H9 (cell line): ENCODE results near the gene BICRAL. TPM values are rescaled to one million over a fixed set of nuclear protein-coding genes. Genes with fewer than 3 reads are reported as not detected.
A peak's percentile ranks its signal among the peaks of the same experiment; 100 is the strongest.

Experiments used
- DNase-seq: peaks from one replicate; pipeline ENCODE4 v3.0.0-alpha.2; 2017
- H2AFZ ChIP-seq: one replicate; pipeline ENCODE4 v1.6.1; 2013; ENCODE audit warnings: mild to moderate bottlenecking, low read length, control low read depth, moderate library complexity
- H2AK5ac ChIP-seq: 2 replicates; pipeline ENCODE4 v1.6.1; 2013; ENCODE audit warnings: low read length, control low read depth, mixed read lengths; ENCODE audit not compliant: insufficient read length
- H2BK120ac ChIP-seq: one replicate; pipeline ENCODE4 v1.6.1; 2013; ENCODE audit warnings: low read depth, mild to moderate bottlenecking, low read length, control low read depth, inconsistent platforms; ENCODE audit not compliant: poor library complexity, severe bottlenecking
- H2BK12ac ChIP-seq: 2 replicates; pipeline ENCODE4 v1.6.1; 2013; ENCODE audit warnings: low read length, control low read depth, mixed read lengths, low read depth; ENCODE audit not compliant: insufficient read length
- H2BK15ac ChIP-seq: 2 replicates; pipeline ENCODE4 v1.6.1; 2013; ENCODE audit warnings: low read depth, low read length, control low read depth
- H2BK20ac ChIP-seq: one replicate; pipeline ENCODE4 v1.6.1; 2013; ENCODE audit warnings: low read depth, mild to moderate bottlenecking, low read length, control low read depth, inconsistent platforms; ENCODE audit not compliant: poor library complexity, severe bottlenecking
- H2BK5ac ChIP-seq: 2 replicates; pipeline ENCODE4 v1.6.1; 2013; ENCODE audit warnings: low read length, control low read depth, mixed read lengths; ENCODE audit not compliant: insufficient read length
- H3K14ac ChIP-seq: 2 replicates; pipeline ENCODE4 v1.6.1; 2013; ENCODE audit warnings: low read length, control low read depth; ENCODE audit not compliant: insufficient read depth
- H3K18ac ChIP-seq: 2 replicates; pipeline ENCODE4 v1.6.1; 2013; ENCODE audit warnings: low read depth, mild to moderate bottlenecking, mixed read lengths, low read length, control low read depth; ENCODE audit not compliant: insufficient read length
- H3K23ac ChIP-seq: 2 replicates; pipeline ENCODE4 v1.6.1; 2013; ENCODE audit warnings: low read length, control low read depth, mixed read lengths, low read depth; ENCODE audit not compliant: insufficient read length
- H3K23me2 ChIP-seq: 2 replicates; pipeline ENCODE4 v1.6.1; 2013; ENCODE audit warnings: low read depth, mild to moderate bottlenecking, mixed read lengths, low read length, control low read depth; ENCODE audit not compliant: insufficient read length, poor library complexity, severe bottlenecking
- H3K27ac ChIP-seq: 2 replicates; pipeline ENCODE4 v1.5.1; 2013; ENCODE audit warnings: low read length, control low read depth, mixed read lengths, low read depth; ENCODE audit not compliant: insufficient read length
- H3K27me3 ChIP-seq: 2 replicates; pipeline ENCODE4 v1.6.1; 2013; ENCODE audit warnings: low read length, control low read depth, inconsistent platforms; ENCODE audit not compliant: insufficient read depth
- H3K4ac ChIP-seq: 2 replicates; pipeline ENCODE4 v1.6.1; 2013; ENCODE audit warnings: low read depth, mild to moderate bottlenecking, control low read depth, inconsistent platforms, low read length, moderate library complexity
- H3K4me1 ChIP-seq: 2 replicates; pipeline ENCODE4 v1.6.1; 2013; ENCODE audit warnings: low read length, control low read depth, inconsistent platforms; ENCODE audit not compliant: insufficient read depth
- H3K4me2 ChIP-seq: 2 replicates; pipeline ENCODE4 v1.6.1; 2013; ENCODE audit warnings: low read length, control low read depth, mixed read lengths; ENCODE audit not compliant: insufficient read length, insufficient read depth
- H3K56ac ChIP-seq: 2 replicates; pipeline ENCODE4 v1.6.1; 2013; ENCODE audit warnings: low read depth, mild to moderate bottlenecking, mixed read lengths, low read length, control low read depth; ENCODE audit not compliant: insufficient read length
- H3K79me1 ChIP-seq: 2 replicates; pipeline ENCODE4 v1.6.1; 2013; ENCODE audit warnings: low read depth, mild to moderate bottlenecking, moderate library complexity, low read length, control low read depth, inconsistent platforms; ENCODE audit not compliant: insufficient read depth, poor library complexity, severe bottlenecking
- H3K79me2 ChIP-seq: 2 replicates; pipeline ENCODE4 v1.6.1; 2013; ENCODE audit warnings: low read length, control low read depth, inconsistent platforms; ENCODE audit not compliant: insufficient read depth
- H3K9ac ChIP-seq: 2 replicates; pipeline ENCODE4 v1.6.1; 2013; ENCODE audit warnings: low read length, control low read depth, mixed read lengths; ENCODE audit not compliant: insufficient read length; ENCODE audit errors: extremely low read depth
- H3K9me3 ChIP-seq: one replicate; pipeline ENCODE4 v1.6.1; 2013; ENCODE audit warnings: low read depth, low read length, inconsistent platforms; ENCODE audit not compliant: control insufficient read depth
- H3T11ph ChIP-seq: one replicate; pipeline ENCODE4 v1.6.1; 2013; ENCODE audit warnings: mild to moderate bottlenecking, low read length, control low read depth, inconsistent platforms
- H4K20me1 ChIP-seq: one replicate; pipeline ENCODE4 v1.6.1; 2013; ENCODE audit not compliant: control insufficient read depth, insufficient read length, insufficient read depth
- H4K5ac ChIP-seq: 2 replicates; pipeline ENCODE4 v1.6.1; 2013; ENCODE audit warnings: low read depth, mild to moderate bottlenecking, mixed read lengths, low read length, control low read depth; ENCODE audit not compliant: insufficient read length
- H4K8ac ChIP-seq: replicated peaks from 2 replicates; pipeline ENCODE4 v1.6.1; 2013; ENCODE audit warnings: low read length, control low read depth, mixed read lengths, low read depth; ENCODE audit not compliant: insufficient read length
- H4K91ac ChIP-seq: 2 replicates; pipeline ENCODE4 v1.6.1; 2013; ENCODE audit warnings: low read depth, mild to moderate bottlenecking, moderate library complexity, mixed read lengths, low read length, control low read depth; ENCODE audit not compliant: insufficient read length
- H3K27ac Mint-ChIP-seq, 3 experiments: 2 replicates in 2 of 3; 3 replicates in 1 of 3; pipeline ENCODE4 v1.8.0; 2020 to 2021; ENCODE audit warnings: mixed read lengths in 3 of 3, mild to moderate bottlenecking in 1 of 3, moderate library complexity in 1 of 3
- H3K27me3 Mint-ChIP-seq: 2 replicates; pipeline ENCODE4 v1.8.0; 2021; ENCODE audit warnings: low read depth, mild to moderate bottlenecking, moderate library complexity, mixed read lengths
- H3K36me3 Mint-ChIP-seq, 3 experiments: 2 replicates in 2 of 3; 3 replicates in 1 of 3; pipeline ENCODE4 v1.8.0; 2020 to 2021; ENCODE audit warnings: low read depth in 3 of 3, mixed read lengths in 3 of 3; ENCODE audit not compliant: insufficient read depth in 1 of 3
- H3K4me1 Mint-ChIP-seq, 2 experiments: 2 replicates each; pipeline ENCODE4 v1.8.0; 2020; ENCODE audit warnings: mixed read lengths in 2 of 2
- H3K4me3 Mint-ChIP-seq, 2 experiments: 2 replicates in 1 of 2; 3 replicates in 1 of 2; pipeline ENCODE4 v1.8.0; 2020 to 2021; ENCODE audit warnings: mild to moderate bottlenecking in 2 of 2, mixed read lengths in 2 of 2, moderate library complexity in 1 of 2
- H3K9me3 Mint-ChIP-seq, 2 experiments: 2 replicates in 1 of 2; 3 replicates in 1 of 2; pipeline ENCODE4 v1.8.0; 2020; ENCODE audit warnings: mild to moderate bottlenecking in 2 of 2, mixed read lengths in 2 of 2, moderate library complexity in 1 of 2
- WGBS: extraction: QIAGEN DNeasy Blood & Tissue Kit; methylation state at CpG from one replicate; pipeline ENCODE4 v1.1.7; 2013; ENCODE audit warnings: missing lambda C conversion rate, low lambda C conversion rate, mixed read lengths; ENCODE audit not compliant: insufficient read length; ENCODE audit errors: extremely low coverage; 5-methylcytosine and 5-hydroxymethylcytosine counted together
- total RNA-seq: library from RNA; stranded (reverse); gene quantifications from 2 replicates; pipeline ENCODE4 v1.2.1, GENCODE V29; 2021
- TF ChIP-seq, protein P1 (sequence below): fragments of 200-600 bp; sonication (generic); conservative IDR thresholded peaks from 3 replicates; pipeline ENCODE4 v1.8.0; 2021; ENCODE audit warnings: antibody characterized with exemption, mild to moderate bottlenecking

Gene BICRAL
- total RNA-seq, 1 experiment from 2014 or later, result 9.8 TPM

DNA sequence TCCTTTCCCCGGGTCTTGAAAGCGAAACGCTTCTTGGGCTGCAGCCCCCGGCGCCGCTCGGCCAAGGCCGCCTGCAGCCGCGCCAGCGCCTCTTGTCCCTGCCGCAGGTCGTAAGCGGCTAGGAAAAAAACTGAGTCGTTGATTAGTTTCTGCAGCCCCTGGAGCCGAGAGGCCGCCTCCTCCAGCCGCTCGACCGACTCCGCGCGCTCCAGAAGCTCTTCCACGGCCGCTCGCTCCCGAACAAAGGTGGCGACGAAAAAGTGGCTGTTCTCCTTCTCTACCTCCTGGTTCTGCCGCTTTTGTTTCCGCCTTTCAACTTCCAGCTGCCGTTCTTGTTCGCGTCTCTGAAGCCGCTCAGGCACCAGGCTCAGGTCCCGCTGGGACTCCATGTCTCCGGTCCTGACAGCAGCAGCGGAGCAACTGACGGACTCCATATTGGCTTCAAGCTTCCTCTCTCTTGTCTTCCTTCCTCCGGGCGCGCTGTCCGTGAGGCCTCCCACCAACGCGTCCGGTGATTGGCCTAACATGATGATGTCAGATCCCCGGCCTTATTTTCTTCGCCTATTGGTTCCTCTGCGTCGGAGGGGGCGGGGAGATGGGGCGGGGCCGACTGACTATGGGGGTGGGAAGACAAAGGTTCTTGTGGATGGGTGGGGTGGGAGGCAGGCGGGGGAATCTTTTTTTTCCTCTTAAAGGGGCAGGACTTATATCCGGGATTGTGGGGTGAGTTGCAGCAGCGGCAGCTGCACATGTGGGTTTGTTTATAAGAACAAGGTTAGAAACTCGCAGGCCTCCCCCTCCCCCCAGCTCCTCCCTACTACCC lies 36.0 kb upstream of the BICRAL start, which contains the start of gene TBCC:
Gene TBCC (minus strand): TSS at position 464 of the 823 bp plus-strand sequence. CDS start 30 bp downstream, at position 434.
- no peaks in the 10 kb centered on the region for H3K9me3 Mint-ChIP-seq
- H3K36me3 Mint-ChIP-seq, result peaks cover 2 to 4% (median 4%) of the 10 kb centered on the region in 3 experiments; a peak in 6 of 7 replicates
- peak within 1 kb of the TSS; percentile 96 to 100 (median 99) for H3K27ac Mint-ChIP-seq
- H3K4me1 ChIP-seq, result no peaks in the 10 kb centered on the region
- no peaks in the 10 kb centered on the region for H3K9me3 ChIP-seq
- H4K8ac ChIP-seq, result no peak within 1 kb of the TSS
- H2BK20ac ChIP-seq, result no peak within 1 kb of the TSS
- peak within 1 kb of the TSS; percentile 98 for H3K9ac ChIP-seq
- H3K14ac ChIP-seq, result peak within 1 kb of the TSS; percentile 94
- no peak within 1 kb of the TSS for H2BK5ac ChIP-seq
- peaks cover 12 to 20% of the 10 kb centered on the region in 2 experiments for H3K4me1 Mint-ChIP-seq
- no peak within 1 kb of the TSS for H2AK5ac ChIP-seq
- H3K23me2 ChIP-seq, result peaks cover 23% of the 10 kb centered on the region
- peak; percentile 98 for DNase-seq
- H2BK12ac ChIP-seq, result no peak within 1 kb of the TSS
- no peak within 1 kb of the TSS for H2AFZ ChIP-seq
- TF ChIP-seq, protein P1, sequence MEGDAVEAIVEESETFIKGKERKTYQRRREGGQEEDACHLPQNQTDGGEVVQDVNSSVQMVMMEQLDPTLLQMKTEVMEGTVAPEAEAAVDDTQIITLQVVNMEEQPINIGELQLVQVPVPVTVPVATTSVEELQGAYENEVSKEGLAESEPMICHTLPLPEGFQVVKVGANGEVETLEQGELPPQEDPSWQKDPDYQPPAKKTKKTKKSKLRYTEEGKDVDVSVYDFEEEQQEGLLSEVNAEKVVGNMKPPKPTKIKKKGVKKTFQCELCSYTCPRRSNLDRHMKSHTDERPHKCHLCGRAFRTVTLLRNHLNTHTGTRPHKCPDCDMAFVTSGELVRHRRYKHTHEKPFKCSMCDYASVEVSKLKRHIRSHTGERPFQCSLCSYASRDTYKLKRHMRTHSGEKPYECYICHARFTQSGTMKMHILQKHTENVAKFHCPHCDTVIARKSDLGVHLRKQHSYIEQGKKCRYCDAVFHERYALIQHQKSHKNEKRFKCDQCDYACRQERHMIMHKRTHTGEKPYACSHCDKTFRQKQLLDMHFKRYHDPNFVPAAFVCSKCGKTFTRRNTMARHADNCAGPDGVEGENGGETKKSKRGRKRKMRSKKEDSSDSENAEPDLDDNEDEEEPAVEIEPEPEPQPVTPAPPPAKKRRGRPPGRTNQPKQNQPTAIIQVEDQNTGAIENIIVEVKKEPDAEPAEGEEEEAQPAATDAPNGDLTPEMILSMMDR, result no peak
- H3K27ac ChIP-seq, result peak within 1 kb of the TSS; percentile 90
- H3K27me3 ChIP-seq, result no peaks in the 10 kb centered on the region
- no peak within 1 kb of the TSS for H3K56ac ChIP-seq
- peaks cover 8% of the 10 kb centered on the region for H3K79me1 ChIP-seq
- no peak within 1 kb of the TSS for H3K4ac ChIP-seq
- peaks cover 6% of the 10 kb centered on the region; the same call in 1 of the 2 replicates for H3K79me2 ChIP-seq
- H4K20me1 ChIP-seq, result no peaks in the 10 kb centered on the region
- no peak within 1 kb of the TSS for H4K91ac ChIP-seq
- H3K23ac ChIP-seq, result no peak within 1 kb of the TSS
- H3T11ph ChIP-seq, result no peak within 1 kb of the TSS
- peak within 1 kb of the TSS; percentile 97 for H3K18ac ChIP-seq
- H3K4me3 Mint-ChIP-seq, result peak within 1 kb of the TSS; percentile 98 to 100
- no CpG with 5 or more reads among the region's 57 CpGs for WGBS
- peak within 1 kb of the TSS; percentile 56 for H2BK120ac ChIP-seq
- H4K5ac ChIP-seq, result no peak within 1 kb of the TSS
- H3K27me3 Mint-ChIP-seq, result no peaks in the 10 kb centered on the region
- no peak within 1 kb of the TSS; the same call in 1 of the 2 replicates for H2BK15ac ChIP-seq
- peak within 1 kb of the TSS; percentile 90 for H3K4me2 ChIP-seq
